ENCODE results near the gene ARHGAP45. TPM values are rescaled to one million over a fixed set of nuclear protein-coding genes. Genes with fewer than 3 reads are reported as not detected.
A peak's percentile ranks its signal among the peaks of the same experiment; 100 is the strongest.

ARHGAP45 gene
- total and polyA plus RNA-seq, 9 of the 15 experiments (the other 6 are each of a cell fraction or from before 2014, with no cell fraction given), result 0.08 to 22.1 (median 4.2) TPM

- TF ChIP-seq, protein P1, sequence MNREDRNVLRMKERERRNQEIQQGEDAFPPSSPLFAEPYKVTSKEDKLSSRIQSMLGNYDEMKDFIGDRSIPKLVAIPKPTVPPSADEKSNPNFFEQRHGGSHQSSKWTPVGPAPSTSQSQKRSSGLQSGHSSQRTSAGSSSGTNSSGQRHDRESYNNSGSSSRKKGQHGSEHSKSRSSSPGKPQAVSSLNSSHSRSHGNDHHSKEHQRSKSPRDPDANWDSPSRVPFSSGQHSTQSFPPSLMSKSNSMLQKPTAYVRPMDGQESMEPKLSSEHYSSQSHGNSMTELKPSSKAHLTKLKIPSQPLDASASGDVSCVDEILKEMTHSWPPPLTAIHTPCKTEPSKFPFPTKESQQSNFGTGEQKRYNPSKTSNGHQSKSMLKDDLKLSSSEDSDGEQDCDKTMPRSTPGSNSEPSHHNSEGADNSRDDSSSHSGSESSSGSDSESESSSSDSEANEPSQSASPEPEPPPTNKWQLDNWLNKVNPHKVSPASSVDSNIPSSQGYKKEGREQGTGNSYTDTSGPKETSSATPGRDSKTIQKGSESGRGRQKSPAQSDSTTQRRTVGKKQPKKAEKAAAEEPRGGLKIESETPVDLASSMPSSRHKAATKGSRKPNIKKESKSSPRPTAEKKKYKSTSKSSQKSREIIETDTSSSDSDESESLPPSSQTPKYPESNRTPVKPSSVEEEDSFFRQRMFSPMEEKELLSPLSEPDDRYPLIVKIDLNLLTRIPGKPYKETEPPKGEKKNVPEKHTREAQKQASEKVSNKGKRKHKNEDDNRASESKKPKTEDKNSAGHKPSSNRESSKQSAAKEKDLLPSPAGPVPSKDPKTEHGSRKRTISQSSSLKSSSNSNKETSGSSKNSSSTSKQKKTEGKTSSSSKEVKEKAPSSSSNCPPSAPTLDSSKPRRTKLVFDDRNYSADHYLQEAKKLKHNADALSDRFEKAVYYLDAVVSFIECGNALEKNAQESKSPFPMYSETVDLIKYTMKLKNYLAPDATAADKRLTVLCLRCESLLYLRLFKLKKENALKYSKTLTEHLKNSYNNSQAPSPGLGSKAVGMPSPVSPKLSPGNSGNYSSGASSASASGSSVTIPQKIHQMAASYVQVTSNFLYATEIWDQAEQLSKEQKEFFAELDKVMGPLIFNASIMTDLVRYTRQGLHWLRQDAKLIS (CRISPR knock-in tag; IDR thresholded peaks at IDR 0.05), result 0 out of 2 replicates have a peak, but pooled peaks have one; percentile 39
- TF ChIP-seq STAT5A (IDR thresholded peaks at IDR 0.05; ENCODE audit: borderline replicate concordance, low read length) (no peak), HSF4 (CRISPR knock-in tag; IDR thresholded peaks at IDR 0.05; ENCODE audit: borderline replicate concordance) (no peak), AFF1 (IDR thresholded peaks at IDR 0.05; ENCODE audit: low read depth in 1 of 2, partially characterized antibody in 2 of 2) (no peak), MLX (CRISPR knock-in tag; conservative IDR thresholded peaks at IDR 0.05) (no peak), HEY1 (CRISPR knock-in tag; IDR thresholded peaks at IDR 0.05; ENCODE audit: borderline replicate concordance) (no peak), SMAD4 (CRISPR knock-in tag; conservative IDR thresholded peaks at IDR 0.05) (peak; percentile 68; the same call in 1 of the 2 replicates), SMARCA4 (IDR thresholded peaks at IDR 0.05) (no peak), FIP1L1 (IDR thresholded peaks at IDR 0.05; ENCODE audit: low read depth, low read length, poor library complexity, severe bottlenecking) (peak; percentile 52)
- TF ChIP-seq, protein P2, sequence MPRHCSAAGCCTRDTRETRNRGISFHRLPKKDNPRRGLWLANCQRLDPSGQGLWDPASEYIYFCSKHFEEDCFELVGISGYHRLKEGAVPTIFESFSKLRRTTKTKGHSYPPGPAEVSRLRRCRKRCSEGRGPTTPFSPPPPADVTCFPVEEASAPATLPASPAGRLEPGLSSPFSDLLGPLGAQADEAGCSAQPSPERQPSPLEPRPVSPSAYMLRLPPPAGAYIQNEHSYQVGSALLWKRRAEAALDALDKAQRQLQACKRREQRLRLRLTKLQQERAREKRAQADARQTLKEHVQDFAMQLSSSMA (CRISPR knock-in tag; IDR thresholded peaks at IDR 0.05), result no peak
- TF ChIP-seq, protein P3, sequence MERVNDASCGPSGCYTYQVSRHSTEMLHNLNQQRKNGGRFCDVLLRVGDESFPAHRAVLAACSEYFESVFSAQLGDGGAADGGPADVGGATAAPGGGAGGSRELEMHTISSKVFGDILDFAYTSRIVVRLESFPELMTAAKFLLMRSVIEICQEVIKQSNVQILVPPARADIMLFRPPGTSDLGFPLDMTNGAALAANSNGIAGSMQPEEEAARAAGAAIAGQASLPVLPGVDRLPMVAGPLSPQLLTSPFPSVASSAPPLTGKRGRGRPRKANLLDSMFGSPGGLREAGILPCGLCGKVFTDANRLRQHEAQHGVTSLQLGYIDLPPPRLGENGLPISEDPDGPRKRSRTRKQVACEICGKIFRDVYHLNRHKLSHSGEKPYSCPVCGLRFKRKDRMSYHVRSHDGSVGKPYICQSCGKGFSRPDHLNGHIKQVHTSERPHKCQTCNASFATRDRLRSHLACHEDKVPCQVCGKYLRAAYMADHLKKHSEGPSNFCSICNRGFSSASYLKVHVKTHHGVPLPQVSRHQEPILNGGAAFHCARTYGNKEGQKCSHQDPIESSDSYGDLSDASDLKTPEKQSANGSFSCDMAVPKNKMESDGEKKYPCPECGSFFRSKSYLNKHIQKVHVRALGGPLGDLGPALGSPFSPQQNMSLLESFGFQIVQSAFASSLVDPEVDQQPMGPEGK (CRISPR knock-in tag; IDR thresholded peaks at IDR 0.05; ENCODE audit: borderline replicate concordance), result no peak
Observed at GRCh38 chr19:1025960-1026782, 40.8 kb upstream of the ARHGAP45 start, which contains the start of gene CNN2 (continued).
